Measurements from ENCODE around the gene DPYD.
A peak's percentile ranks its signal among the peaks of the same experiment; 100 is the strongest.

The DPYD gene

GRCh38 chr1:97685360-97685759, 235.5 kb downstream of the DPYD start:
- DNase-seq (ENCODE audit: low read depth), result no peak

- no peak for DNase-seq (ENCODE audit: low read depth)
These were observed 239.9 kb downstream of the DPYD start for GRCh38 chr1:97680894-97681293.

GRCh38 chr1:97680470-97680869, 240.4 kb downstream of the DPYD start:
- no peak for DNase-seq (ENCODE audit: low read depth)

- no peak for DNase-seq (ENCODE audit: low read depth)
These were observed 243.1 kb downstream of the DPYD start for GRCh38 chr1:97677702-97678101.

GRCh38 chr1:97674517-97674916, 246.3 kb downstream of the DPYD start:
- no peak for DNase-seq (ENCODE audit: low read depth)

GRCh38 chr1:97668945-97669344, 251.9 kb downstream of the DPYD start:
- DNase-seq (ENCODE audit: low read depth), result peak; percentile 45

GRCh38 chr1:97660431-97661105, 260.3 kb downstream of the DPYD start:
- no peak for DNase-seq (ENCODE audit: low read depth)

GRCh38 chr1:97654876-97655585, 265.8 kb downstream of the DPYD start:
- no peak for DNase-seq (ENCODE audit: low read depth)

- no peak for DNase-seq (ENCODE audit: low read depth)
These were observed 269.6 kb downstream of the DPYD start for GRCh38 chr1:97651250-97651649.

GRCh38 chr1:97649591-97649990, 271.2 kb downstream of the DPYD start:
- no peak for DNase-seq (ENCODE audit: low read depth)

- DNase-seq (ENCODE audit: low read depth), result no peak
These were observed 273.1 kb downstream of the DPYD start for GRCh38 chr1:97647776-97648175.

GRCh38 chr1:97646071-97646470, 274.8 kb downstream of the DPYD start:
- no peak for DNase-seq (ENCODE audit: low read depth)

GRCh38 chr1:97640677-97641076, 280.2 kb downstream of the DPYD start:
- DNase-seq (ENCODE audit: low read depth), result no peak

- DNase-seq (ENCODE audit: low read depth), result no peak
These were observed 283.9 kb downstream of the DPYD start for GRCh38 chr1:97636941-97637340.

GRCh38 chr1:97634758-97635157, 286.1 kb downstream of the DPYD start:
- no peak for DNase-seq (ENCODE audit: low read depth)

- no peak for DNase-seq (ENCODE audit: low read depth)
These were observed 288.1 kb downstream of the DPYD start for GRCh38 chr1:97632776-97633175.

GRCh38 chr1:97632075-97632474, 288.8 kb downstream of the DPYD start:
- no peak for DNase-seq (ENCODE audit: low read depth)

- no peak for DNase-seq (ENCODE audit: low read depth)
These were observed 289.9 kb downstream of the DPYD start for GRCh38 chr1:97630948-97631347.

GRCh38 chr1:97630281-97630680, 290.6 kb downstream of the DPYD start:
- DNase-seq (ENCODE audit: low read depth), result no peak

- DNase-seq (ENCODE audit: low read depth), result no peak
These were observed 297.6 kb downstream of the DPYD start for GRCh38 chr1:97623220-97623619.

- DNase-seq (ENCODE audit: low read depth), result no peak
These were observed 298.9 kb downstream of the DPYD start for GRCh38 chr1:97621955-97622354.

- no peak for DNase-seq (ENCODE audit: low read depth)
These were observed 301.1 kb downstream of the DPYD start for GRCh38 chr1:97619706-97620105.

- no peak for DNase-seq (ENCODE audit: low read depth)
These were observed 310.1 kb downstream of the DPYD start for GRCh38 chr1:97610748-97611147.

- no peak for DNase-seq (ENCODE audit: low read depth)
These were observed 310.7 kb downstream of the DPYD start for GRCh38 chr1:97610102-97610501.

Measured in HS-27A (cell line).